Chondrocyte (in vitro differentiated cells): ENCODE data around the gene NPHP4. TPM values are rescaled to one million over a fixed set of nuclear protein-coding genes. Genes with fewer than 3 reads are reported as not detected.

ENCODE experiments used
- DNase-seq: peaks from one replicate; pipeline ENCODE4 v3.0.0; 2021; ENCODE audit warnings: mixed read lengths, low spot score
- H3K27ac Mint-ChIP-seq: one replicate; pipeline ENCODE4 v1.8.0; 2021; ENCODE audit warnings: mild to moderate bottlenecking, moderate library complexity, mixed read lengths; ENCODE audit not compliant: unreplicated experiment
- H3K27me3 Mint-ChIP-seq: 2 replicates; pipeline ENCODE4 v1.8.0; 2021; ENCODE audit warnings: low read depth, mixed read lengths
- H3K36me3 Mint-ChIP-seq: 2 replicates; pipeline ENCODE4 v1.8.0; 2021; ENCODE audit warnings: low read depth, mixed read lengths
- H3K4me1 Mint-ChIP-seq: 2 replicates; pipeline ENCODE4 v1.8.0; 2021; ENCODE audit warnings: low read depth, mild to moderate bottlenecking, mixed read lengths
- H3K4me3 Mint-ChIP-seq: one replicate; pipeline ENCODE4 v1.8.0; 2021; ENCODE audit warnings: mild to moderate bottlenecking, moderate library complexity, mixed read lengths; ENCODE audit not compliant: unreplicated experiment
- H3K9me3 Mint-ChIP-seq: 2 replicates; pipeline ENCODE4 v1.8.0; 2021; ENCODE audit warnings: low read depth, mixed read lengths
- total RNA-seq: library from RNA; stranded (reverse); gene quantifications from 3 replicates; pipeline ENCODE4 v1.2.1, GENCODE V29; 2021
- TF ChIP-seq, protein P1 (sequence below): fragments of 200-600 bp; sonication (generic); IDR thresholded peaks from 2 replicates; pipeline ENCODE4 v1.5.0; 2021; ENCODE audit warnings: antibody characterized with exemption, mild to moderate bottlenecking, moderate library complexity

NPHP4 gene
- total RNA-seq, 1 donor from 2014 or later = 8.7 TPM

GRCh38 chr1:5858844-5859407 lies 133.3 kb downstream of the NPHP4 start:
- DNase-seq = no peak
- no peak overlapping the region for H3K4me3 Mint-ChIP-seq
- TF ChIP-seq, protein P1, sequence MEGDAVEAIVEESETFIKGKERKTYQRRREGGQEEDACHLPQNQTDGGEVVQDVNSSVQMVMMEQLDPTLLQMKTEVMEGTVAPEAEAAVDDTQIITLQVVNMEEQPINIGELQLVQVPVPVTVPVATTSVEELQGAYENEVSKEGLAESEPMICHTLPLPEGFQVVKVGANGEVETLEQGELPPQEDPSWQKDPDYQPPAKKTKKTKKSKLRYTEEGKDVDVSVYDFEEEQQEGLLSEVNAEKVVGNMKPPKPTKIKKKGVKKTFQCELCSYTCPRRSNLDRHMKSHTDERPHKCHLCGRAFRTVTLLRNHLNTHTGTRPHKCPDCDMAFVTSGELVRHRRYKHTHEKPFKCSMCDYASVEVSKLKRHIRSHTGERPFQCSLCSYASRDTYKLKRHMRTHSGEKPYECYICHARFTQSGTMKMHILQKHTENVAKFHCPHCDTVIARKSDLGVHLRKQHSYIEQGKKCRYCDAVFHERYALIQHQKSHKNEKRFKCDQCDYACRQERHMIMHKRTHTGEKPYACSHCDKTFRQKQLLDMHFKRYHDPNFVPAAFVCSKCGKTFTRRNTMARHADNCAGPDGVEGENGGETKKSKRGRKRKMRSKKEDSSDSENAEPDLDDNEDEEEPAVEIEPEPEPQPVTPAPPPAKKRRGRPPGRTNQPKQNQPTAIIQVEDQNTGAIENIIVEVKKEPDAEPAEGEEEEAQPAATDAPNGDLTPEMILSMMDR = no peak
- H3K27me3 Mint-ChIP-seq = no peaks in the 10 kb centered on the region
- H3K27ac Mint-ChIP-seq = no peak overlapping the region
- no peaks in the 10 kb centered on the region for H3K4me1 Mint-ChIP-seq
- no peaks in the 10 kb centered on the region for H3K9me3 Mint-ChIP-seq
- H3K36me3 Mint-ChIP-seq = peaks cover 9% of the 10 kb centered on the region

- Mint-ChIP-seq H3K27ac (no peak overlapping the region), H3K27me3 (no peaks in the 10 kb centered on the region), H3K4me1 (no peaks in the 10 kb centered on the region), H3K36me3 (peaks cover 8% of the 10 kb centered on the region), H3K9me3 (no peaks in the 10 kb centered on the region), H3K4me3 (no peak overlapping the region)
- TF ChIP-seq, protein P1 = no peak
- no peak for DNase-seq
These were observed 134.0 kb downstream of the NPHP4 start for GRCh38 chr1:5858246-5858645.

DNA sequence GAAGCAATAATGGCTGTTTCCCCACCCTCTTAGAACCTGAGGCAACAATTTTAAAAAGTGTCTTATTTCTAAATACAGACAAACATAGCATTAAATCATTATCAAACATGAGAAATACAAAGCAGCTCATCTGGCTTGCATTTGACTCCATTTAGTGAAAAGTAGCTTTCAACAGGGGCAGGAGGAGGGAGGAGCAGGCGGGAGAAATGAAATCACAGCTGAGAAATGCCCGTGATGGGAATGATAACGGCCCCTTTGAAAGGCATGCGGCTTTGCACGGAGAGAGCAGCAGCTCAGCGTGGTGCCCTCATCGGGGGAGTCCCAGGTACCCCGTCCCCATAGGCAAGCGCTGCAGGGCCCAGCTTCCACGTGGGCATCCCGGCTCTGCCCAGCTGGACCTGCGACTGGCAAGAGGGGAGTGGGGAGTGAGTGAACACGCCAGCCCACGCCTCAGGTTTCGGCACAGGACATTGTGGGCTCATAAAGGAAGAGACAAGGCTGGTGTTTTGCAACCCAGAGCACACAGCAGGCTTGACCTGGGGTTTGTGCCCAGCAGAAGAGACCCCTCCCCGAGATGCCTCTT lies 134.6 kb downstream of the NPHP4 start:
- Mint-ChIP-seq H3K4me3 (no peak overlapping the region), H3K4me1 (no peaks in the 10 kb centered on the region), H3K27me3 (no peaks in the 10 kb centered on the region), H3K36me3 (peaks cover 8% of the 10 kb centered on the region), H3K27ac (no peak overlapping the region), H3K9me3 (no peaks in the 10 kb centered on the region)
- no peak for DNase-seq
- TF ChIP-seq, protein P1 = no peak

DNA sequence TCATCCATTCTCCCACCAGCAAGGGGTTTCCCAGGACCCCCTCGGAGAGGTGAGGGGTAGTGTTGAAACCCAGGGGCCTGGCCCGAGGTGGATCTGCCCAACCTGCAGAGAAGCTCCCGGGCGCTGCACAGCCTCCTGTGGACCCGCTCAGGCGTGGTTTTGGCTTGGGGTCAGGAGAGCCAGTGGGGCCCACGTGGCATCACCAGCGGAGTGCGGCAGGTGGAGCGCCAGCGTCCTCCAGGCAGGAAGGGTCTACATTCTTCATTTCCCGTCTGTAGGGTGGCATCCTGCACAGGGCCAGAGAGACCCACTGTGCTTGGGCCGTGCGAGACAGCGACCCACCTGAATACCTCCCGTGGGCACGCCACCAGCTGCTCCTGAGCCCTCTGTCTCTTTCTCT lies 135.2 kb downstream of the NPHP4 start:
- no peaks in the 10 kb centered on the region for H3K4me1 Mint-ChIP-seq
- peaks cover 7% of the 10 kb centered on the region for H3K36me3 Mint-ChIP-seq
- no peaks in the 10 kb centered on the region for H3K27me3 Mint-ChIP-seq
- no peaks in the 10 kb centered on the region for H3K9me3 Mint-ChIP-seq
- H3K4me3 Mint-ChIP-seq = no peak overlapping the region
- TF ChIP-seq, protein P1 = no peak
- no peak overlapping the region for H3K27ac Mint-ChIP-seq
- no peak for DNase-seq

GRCh38 chr1:5856246-5856815 lies 135.9 kb downstream of the NPHP4 start:
- Mint-ChIP-seq H3K27ac (no peak overlapping the region), H3K27me3 (no peaks in the 10 kb centered on the region), H3K4me1 (no peaks in the 10 kb centered on the region), H3K9me3 (no peaks in the 10 kb centered on the region), H3K4me3 (no peak overlapping the region), H3K36me3 (peaks cover 7% of the 10 kb centered on the region)
- TF ChIP-seq, protein P1 = no peak
- DNase-seq = no peak
